Upper lobe of left lung (tissue), 6 donors: ENCODE results near the gene MAP2K5. TPM values are rescaled to one million over a fixed set of nuclear protein-coding genes. Genes with fewer than 3 reads are reported as not detected.

Source experiments
- ATAC-seq, 2 donors: fragments of 200-7000 bp; cut with Tn5 transposase; one replicate each; pipeline ENCODE4 v1.9.1; 2022; ENCODE audit warnings: mild to moderate bottlenecking in 2 of 2, moderate library complexity in 2 of 2; ENCODE audit not compliant: low FRiP score in 2 of 2
- DNase-seq, 2 donors: peaks; one replicate each; pipeline ENCODE4 v3.0.0-alpha.2; 2019 to 2020
- H3K27ac ChIP-seq, 4 donors: fragments of 200-600 bp; sonication (generic); one replicate each; pipeline ENCODE4 v1.5.1; 2016 to 2019
- H3K27me3 ChIP-seq, 4 donors: fragments of 200-600 bp; sonication (generic); one replicate each; pipeline ENCODE4 v1.5.1; 2017 to 2019
- H3K36me3 ChIP-seq, 4 donors: fragments of 200-600 bp; sonication (generic); one replicate each; pipeline ENCODE4 v1.5.1; 2016 to 2019
- H3K4me1 ChIP-seq, 4 donors: fragments of 200-600 bp; sonication (generic); one replicate each; pipeline ENCODE4 v1.5.1; 2018 to 2019
- H3K4me3 ChIP-seq, 4 donors: fragments of 200-600 bp; sonication (generic); one replicate each; pipeline ENCODE4 v1.5.1; 2017 to 2019; ENCODE audit warnings: mild to moderate bottlenecking in 2 of 4, moderate library complexity in 1 of 4
- H3K9me3 ChIP-seq, 4 donors: fragments of 200-600 bp; sonication (generic); one replicate each; pipeline ENCODE4 v1.5.1; 2018 to 2019
- EP300 ChIP-seq, 4 donors: sonication (generic); formaldehyde crosslinking; IDR thresholded peaks; one replicate each; pipeline ENCODE4 v1.5.1; 2017; ENCODE audit warnings: antibody characterized with exemption in 4 of 4, control low read depth in 2 of 4
- POLR2A ChIP-seq, 4 donors: fragments of 450-650 bp; IDR thresholded peaks; one replicate each; pipeline ENCODE4 v1.5.1; 2016 to 2017; ENCODE audit warnings: antibody characterized with exemption in 4 of 4, mild to moderate bottlenecking in 2 of 4
- POLR2AphosphoS5 ChIP-seq, 2 donors: sonication (generic); formaldehyde crosslinking; IDR thresholded peaks; one replicate each; pipeline ENCODE4 v1.5.1; 2017; ENCODE audit warnings: antibody characterized with exemption in 2 of 2
- WGBS, 2 donors: methylation state at CpG; one replicate each; pipeline ENCODE4 v1.1.5; 2017 to 2018; 5-methylcytosine and 5-hydroxymethylcytosine counted together
- total RNA-seq, 6 donors: library from RNA; depleted of rRNA in 4 of 6; stranded (reverse); fragments of >200 nt in 4 of 6; gene quantifications; one replicate each; pipeline versions ENCODE4 v1.1.0 to v1.2.1, GENCODE V29; 2016 to 2021
- TF ChIP-seq, protein P1 (sequence below), 6 experiments: fragments of 450-650 bp in 4 of 6; fragments of 200-600 bp in 2 of 6; sonication (generic) in 2 of 6; IDR thresholded peaks; one replicate each; pipeline ENCODE4 v1.5.1; 2016 to 2019; ENCODE audit warnings: antibody characterized with exemption in 6 of 6
- donor health status: DM: no; HTN: no; CAD: no; lungs with moderate emphysema.
- donor health status: DM: no; HTN: yes; CAD: no; lungs with severe emphysema.

The MAP2K5 gene
- total RNA-seq, 6 donors from 2014 or later: 7.8 to 25.6 (median 16.0) TPM

DNA sequence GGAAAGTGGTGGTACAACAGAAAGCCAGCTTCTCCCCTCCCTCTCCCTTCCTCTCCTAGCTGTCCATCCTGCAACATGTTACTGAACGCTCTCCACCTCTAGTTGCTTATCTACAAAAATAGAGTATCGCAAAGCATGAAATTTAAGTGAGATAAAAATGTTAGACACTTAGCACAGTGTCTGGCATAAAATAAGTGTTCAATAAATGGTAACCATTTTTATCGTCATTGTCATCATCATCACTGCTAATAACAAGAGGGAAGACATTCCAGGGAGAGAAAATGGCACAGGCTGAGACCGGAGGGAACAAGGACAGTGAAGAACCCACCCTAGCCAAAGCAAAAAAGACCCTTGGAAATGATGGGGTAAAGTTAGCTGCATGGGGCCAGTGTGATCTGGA lies 244.1 kb downstream of the MAP2K5 start:
- no peak for TF ChIP-seq POLR2AphosphoS5 (IDR thresholded peaks at IDR 0.05)
- TF ChIP-seq, protein P1, sequence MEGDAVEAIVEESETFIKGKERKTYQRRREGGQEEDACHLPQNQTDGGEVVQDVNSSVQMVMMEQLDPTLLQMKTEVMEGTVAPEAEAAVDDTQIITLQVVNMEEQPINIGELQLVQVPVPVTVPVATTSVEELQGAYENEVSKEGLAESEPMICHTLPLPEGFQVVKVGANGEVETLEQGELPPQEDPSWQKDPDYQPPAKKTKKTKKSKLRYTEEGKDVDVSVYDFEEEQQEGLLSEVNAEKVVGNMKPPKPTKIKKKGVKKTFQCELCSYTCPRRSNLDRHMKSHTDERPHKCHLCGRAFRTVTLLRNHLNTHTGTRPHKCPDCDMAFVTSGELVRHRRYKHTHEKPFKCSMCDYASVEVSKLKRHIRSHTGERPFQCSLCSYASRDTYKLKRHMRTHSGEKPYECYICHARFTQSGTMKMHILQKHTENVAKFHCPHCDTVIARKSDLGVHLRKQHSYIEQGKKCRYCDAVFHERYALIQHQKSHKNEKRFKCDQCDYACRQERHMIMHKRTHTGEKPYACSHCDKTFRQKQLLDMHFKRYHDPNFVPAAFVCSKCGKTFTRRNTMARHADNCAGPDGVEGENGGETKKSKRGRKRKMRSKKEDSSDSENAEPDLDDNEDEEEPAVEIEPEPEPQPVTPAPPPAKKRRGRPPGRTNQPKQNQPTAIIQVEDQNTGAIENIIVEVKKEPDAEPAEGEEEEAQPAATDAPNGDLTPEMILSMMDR (IDR thresholded peaks at IDR 0.05): no peak
- no peak for TF ChIP-seq EP300 (IDR thresholded peaks at IDR 0.05)
- TF ChIP-seq POLR2A (IDR thresholded peaks at IDR 0.05): no peak
- Histone ChIP-seq H3K9me3 (no peaks in the 10 kb centered on the region), H3K36me3 (peaks cover 0 to 12% (median 3%) of the 10 kb centered on the region in 4 donors), H3K27ac (no peak overlapping the region), H3K27me3 (no peaks in the 10 kb centered on the region), H3K4me3 (no peak overlapping the region), H3K4me1 (no peaks in the 10 kb centered on the region)
- ATAC-seq (no peak), DNase-seq (no peak)
- 93 to 98% methylated on average over 4 of the region's 4 CpGs for WGBS, 2 donors

DNA sequence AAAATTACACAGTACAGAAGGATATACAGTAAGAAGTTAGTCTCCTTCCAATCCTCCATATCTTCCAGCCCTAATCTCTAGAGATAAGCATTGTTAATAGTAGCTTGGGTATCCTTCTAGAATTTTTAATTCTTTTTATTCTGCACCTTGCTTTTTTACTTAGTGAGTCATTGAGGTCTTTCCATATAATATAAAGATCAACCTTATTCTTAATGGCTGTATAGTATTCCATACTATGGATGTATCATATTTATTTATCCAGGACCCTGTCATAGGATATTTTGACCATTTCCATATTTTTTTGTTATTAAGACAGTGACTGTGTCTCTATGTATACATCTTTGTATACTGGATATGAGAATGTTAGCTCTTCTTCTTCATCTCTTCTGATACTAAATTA lies 246.5 kb downstream of the MAP2K5 start:
- H3K4me3 ChIP-seq: no peak overlapping the region
- no peaks in the 10 kb centered on the region for H3K4me1 ChIP-seq
- peaks cover 0 to 3% (median 0%) of the 10 kb centered on the region in 4 donors for H3K36me3 ChIP-seq
- H3K27ac ChIP-seq: no peak overlapping the region
- H3K27me3 ChIP-seq: no peaks in the 10 kb centered on the region
- TF ChIP-seq POLR2A (IDR thresholded peaks at IDR 0.05) (no peak), POLR2AphosphoS5 (IDR thresholded peaks at IDR 0.05) (no peak), EP300 (IDR thresholded peaks at IDR 0.05) (no peak)
- TF ChIP-seq, protein P1 (IDR thresholded peaks at IDR 0.05): no peak
- no peak for ATAC-seq
- no peak for DNase-seq
- H3K9me3 ChIP-seq: no peaks in the 10 kb centered on the region

DNA sequence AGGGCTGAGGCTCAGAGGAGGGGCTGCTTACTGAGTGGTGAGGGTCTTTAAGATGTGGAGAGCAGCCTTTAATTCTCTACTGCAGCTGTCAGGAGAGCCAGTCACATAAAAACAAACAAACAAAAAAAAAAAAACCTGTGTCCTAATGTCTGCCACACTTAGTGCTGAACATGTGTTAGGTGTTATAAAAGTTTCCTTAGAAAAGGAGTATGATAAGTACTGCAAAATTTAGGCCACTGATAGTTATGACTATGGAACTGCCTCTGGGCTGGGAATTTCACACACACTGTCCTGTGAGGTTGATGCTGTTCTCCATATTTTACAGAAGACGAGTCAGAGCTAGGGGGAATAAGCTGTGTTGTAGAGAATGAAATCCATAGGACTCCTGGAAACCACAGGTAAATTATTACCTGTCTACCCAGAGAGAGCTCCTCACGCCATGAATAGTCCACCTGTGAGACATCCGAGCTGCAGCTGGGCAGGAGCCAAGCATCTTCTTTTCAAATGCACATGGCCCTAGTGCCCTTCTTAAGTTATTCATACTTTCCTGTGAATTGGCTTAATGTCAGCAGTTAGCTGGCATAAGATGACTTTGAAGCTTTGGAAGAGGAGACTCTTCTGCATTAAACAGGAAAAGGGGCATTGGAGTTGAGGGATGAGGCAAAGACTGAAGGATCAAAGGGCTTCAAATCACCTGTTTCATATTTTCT lies 248.3 kb downstream of the MAP2K5 start:
- DNase-seq: no peak
- 90 to 96% methylated on average over 3 of the region's 3 CpGs for WGBS, 2 donors
- H3K27ac ChIP-seq: no peak overlapping the region

DNA sequence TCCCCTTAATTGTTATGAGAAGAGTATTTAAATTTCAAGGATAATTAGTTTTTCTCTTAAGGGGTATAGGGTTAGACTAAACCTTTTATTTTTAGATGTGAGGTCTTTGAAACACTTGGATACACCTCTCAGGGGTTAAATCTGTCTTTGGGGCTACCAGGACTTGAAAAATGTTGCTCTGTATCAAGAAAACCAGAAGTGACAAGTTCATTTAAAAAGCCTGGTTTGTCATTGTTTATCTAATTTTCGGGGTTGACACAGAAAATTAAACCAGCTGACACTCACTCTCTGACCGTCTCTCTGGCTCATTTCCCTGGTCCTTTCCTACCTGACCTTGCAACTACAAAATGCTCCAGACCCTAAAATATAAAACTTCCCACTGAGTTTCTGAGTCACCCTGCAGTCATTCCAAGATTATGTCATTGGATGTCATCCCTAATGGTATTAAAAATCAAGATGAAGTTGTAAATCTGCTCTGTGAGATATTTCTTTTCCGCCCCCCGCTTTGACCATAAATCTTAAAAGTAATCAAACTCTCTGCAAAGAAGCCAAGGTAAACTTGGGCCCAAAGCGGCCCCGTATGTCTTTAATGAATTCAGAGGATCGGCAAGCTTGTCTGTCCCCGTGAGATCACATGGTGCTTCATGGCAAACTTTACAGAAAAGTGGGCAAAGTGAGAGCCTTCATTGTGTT lies 249.9 kb downstream of the MAP2K5 start:
- Histone ChIP-seq H3K36me3 (no peaks in the 10 kb centered on the region), H3K27me3 (no peaks in the 10 kb centered on the region), H3K4me1 (peaks cover 0 to 7% (median 0%) of the 10 kb centered on the region in 4 donors), H3K27ac (no peak overlapping the region), H3K4me3 (no peak overlapping the region), H3K9me3 (peaks cover 0 to 10% (median 4%) of the 10 kb centered on the region in 4 donors)
- 82 to 92% methylated on average over 8 of the region's 8 CpGs for WGBS, 2 donors
- TF ChIP-seq EP300 (IDR thresholded peaks at IDR 0.05) (no peak), POLR2A (IDR thresholded peaks at IDR 0.05) (no peak), POLR2AphosphoS5 (IDR thresholded peaks at IDR 0.05) (no peak)
- TF ChIP-seq, protein P1 (IDR thresholded peaks at IDR 0.05): no peak
- DNase-seq: no peak
- ATAC-seq: no peak

More for the DNA sequence above, 248.3 kb downstream of the MAP2K5 start:
- Histone ChIP-seq H3K4me1 (no peaks in the 10 kb centered on the region), H3K36me3 (no peaks in the 10 kb centered on the region), H3K4me3 (no peak overlapping the region), H3K9me3 (peaks cover 0 to 10% (median 4%) of the 10 kb centered on the region in 4 donors), H3K27me3 (no peaks in the 10 kb centered on the region)
- no peak for TF ChIP-seq POLR2AphosphoS5 (IDR thresholded peaks at IDR 0.05)
- no peak for TF ChIP-seq POLR2A (IDR thresholded peaks at IDR 0.05)
- no peak for TF ChIP-seq EP300 (IDR thresholded peaks at IDR 0.05)
- TF ChIP-seq, protein P1 (IDR thresholded peaks at IDR 0.05): no peak
- ATAC-seq: no peak
